ENCODE measurements around the gene CLASP1. TPM values are rescaled to one million over a fixed set of nuclear protein-coding genes. Genes with fewer than 3 reads are reported as not detected.

The CLASP1 gene
- total RNA-seq, 1 experiment from 2014 or later: 49.2 TPM

DNA sequence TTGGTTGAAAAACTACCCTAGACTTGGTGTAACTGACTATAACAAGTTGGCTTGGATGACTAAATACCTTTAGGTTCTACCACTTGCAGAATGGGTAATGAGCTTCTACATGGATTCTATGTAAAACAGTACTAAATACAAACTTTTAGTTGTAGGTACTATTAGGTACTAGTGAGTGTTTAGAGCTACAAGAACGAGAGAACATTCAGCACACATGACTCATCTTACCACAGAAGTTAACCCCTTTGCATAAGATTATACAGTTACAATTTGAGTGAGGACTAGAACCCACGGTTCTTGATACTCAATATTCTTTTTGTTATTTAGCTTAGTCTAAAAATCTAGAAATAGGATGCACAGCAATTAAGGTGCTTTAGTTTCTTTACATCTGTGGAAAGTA, 262.6 kb downstream of the CLASP1 start:
- Histone ChIP-seq H3K36me3 (ENCODE audit: control insufficient read depth, insufficient read depth, low read length) (peaks cover 16% of the 10 kb centered on the region), H3K27ac (ENCODE audit: low read length) (no peak overlapping the region), H3K9me3 (ENCODE audit: control insufficient read depth, insufficient read depth, low read depth, low read length) (no peaks in the 10 kb centered on the region), H3K4me1 (ENCODE audit: control insufficient read depth, insufficient read depth, low read length) (no peaks in the 10 kb centered on the region), H3K27me3 (ENCODE audit: control insufficient read depth, insufficient read depth, low read length) (no peaks in the 10 kb centered on the region), H3K4me3 (ENCODE audit: low read depth in 2 of 2, low read length in 2 of 2) (no peak overlapping the region)
- intact Hi-C loops (cut with micrococcal nuclease; ENCODE audit: unreplicated experiment): no loop called here
- ChIA-PET CTCF (interaction anchor here (0.6 kb wide), 1 partner anchor 16 kb away, joined by 3 read pairs; no protein-coding TSS in a partner anchor), POLR2A (interaction anchor here (0.5 kb wide), 1 partner anchor 598 kb away, joined by 5 read pairs; no protein-coding TSS in a partner anchor)
- TF ChIP-seq, protein P1, sequence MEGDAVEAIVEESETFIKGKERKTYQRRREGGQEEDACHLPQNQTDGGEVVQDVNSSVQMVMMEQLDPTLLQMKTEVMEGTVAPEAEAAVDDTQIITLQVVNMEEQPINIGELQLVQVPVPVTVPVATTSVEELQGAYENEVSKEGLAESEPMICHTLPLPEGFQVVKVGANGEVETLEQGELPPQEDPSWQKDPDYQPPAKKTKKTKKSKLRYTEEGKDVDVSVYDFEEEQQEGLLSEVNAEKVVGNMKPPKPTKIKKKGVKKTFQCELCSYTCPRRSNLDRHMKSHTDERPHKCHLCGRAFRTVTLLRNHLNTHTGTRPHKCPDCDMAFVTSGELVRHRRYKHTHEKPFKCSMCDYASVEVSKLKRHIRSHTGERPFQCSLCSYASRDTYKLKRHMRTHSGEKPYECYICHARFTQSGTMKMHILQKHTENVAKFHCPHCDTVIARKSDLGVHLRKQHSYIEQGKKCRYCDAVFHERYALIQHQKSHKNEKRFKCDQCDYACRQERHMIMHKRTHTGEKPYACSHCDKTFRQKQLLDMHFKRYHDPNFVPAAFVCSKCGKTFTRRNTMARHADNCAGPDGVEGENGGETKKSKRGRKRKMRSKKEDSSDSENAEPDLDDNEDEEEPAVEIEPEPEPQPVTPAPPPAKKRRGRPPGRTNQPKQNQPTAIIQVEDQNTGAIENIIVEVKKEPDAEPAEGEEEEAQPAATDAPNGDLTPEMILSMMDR (IDR thresholded peaks at IDR 0.05): no peak
- no peak for TF ChIP-seq TCF7L2 (IDR thresholded peaks at IDR 0.05; ENCODE audit: low read depth, low read length)
- TF ChIP-seq, protein P2, sequence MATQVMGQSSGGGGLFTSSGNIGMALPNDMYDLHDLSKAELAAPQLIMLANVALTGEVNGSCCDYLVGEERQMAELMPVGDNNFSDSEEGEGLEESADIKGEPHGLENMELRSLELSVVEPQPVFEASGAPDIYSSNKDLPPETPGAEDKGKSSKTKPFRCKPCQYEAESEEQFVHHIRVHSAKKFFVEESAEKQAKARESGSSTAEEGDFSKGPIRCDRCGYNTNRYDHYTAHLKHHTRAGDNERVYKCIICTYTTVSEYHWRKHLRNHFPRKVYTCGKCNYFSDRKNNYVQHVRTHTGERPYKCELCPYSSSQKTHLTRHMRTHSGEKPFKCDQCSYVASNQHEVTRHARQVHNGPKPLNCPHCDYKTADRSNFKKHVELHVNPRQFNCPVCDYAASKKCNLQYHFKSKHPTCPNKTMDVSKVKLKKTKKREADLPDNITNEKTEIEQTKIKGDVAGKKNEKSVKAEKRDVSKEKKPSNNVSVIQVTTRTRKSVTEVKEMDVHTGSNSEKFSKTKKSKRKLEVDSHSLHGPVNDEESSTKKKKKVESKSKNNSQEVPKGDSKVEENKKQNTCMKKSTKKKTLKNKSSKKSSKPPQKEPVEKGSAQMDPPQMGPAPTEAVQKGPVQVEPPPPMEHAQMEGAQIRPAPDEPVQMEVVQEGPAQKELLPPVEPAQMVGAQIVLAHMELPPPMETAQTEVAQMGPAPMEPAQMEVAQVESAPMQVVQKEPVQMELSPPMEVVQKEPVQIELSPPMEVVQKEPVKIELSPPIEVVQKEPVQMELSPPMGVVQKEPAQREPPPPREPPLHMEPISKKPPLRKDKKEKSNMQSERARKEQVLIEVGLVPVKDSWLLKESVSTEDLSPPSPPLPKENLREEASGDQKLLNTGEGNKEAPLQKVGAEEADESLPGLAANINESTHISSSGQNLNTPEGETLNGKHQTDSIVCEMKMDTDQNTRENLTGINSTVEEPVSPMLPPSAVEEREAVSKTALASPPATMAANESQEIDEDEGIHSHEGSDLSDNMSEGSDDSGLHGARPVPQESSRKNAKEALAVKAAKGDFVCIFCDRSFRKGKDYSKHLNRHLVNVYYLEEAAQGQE (IDR thresholded peaks at IDR 0.05; ENCODE audit: insufficient read depth in 1 of 2, low read depth in 2 of 2, low read length in 1 of 2): no peak
- TF ChIP-seq POLR2AphosphoS5 (IDR thresholded peaks at IDR 0.05; ENCODE audit: low read depth, low read length): no peak
- TF ChIP-seq SIN3A (IDR thresholded peaks at IDR 0.05; ENCODE audit: borderline replicate concordance, insufficient read depth, low read depth, low read length): no peak
- DNase-seq (ENCODE audit: low read depth, low spot score) (no peak), ATAC-seq (no peak)
- no TSS peak for BruUV-seq (replicated peaks)
- in situ Hi-C loops (cut with HindIII; ENCODE audit: low pct_unique_long_range_greater_than_20kb, low sequenced_read_pairs): no loop called here

DNA sequence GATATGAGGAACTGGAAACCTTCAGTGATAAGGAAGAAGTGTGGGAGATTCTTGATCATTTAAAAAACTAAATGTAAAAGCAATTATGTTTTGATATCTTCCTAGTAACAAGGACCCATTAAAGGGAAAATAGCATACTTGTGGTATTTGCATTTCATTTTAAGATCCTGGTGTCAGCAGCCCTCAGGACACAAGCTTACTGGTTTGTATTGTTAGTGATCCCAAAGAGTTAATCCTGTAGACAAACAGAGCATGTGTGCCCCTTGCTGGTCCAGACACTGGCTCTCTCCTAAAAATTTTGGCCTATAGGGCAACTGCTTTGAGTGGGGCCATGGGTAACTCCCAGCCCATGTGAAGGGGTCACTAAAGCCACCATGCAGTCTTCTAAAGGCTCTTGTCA, 263.2 kb downstream of the CLASP1 start:
- ATAC-seq (0 out of 2 replicates have a peak, but pooled peaks have one; percentile 58), DNase-seq (ENCODE audit: low read depth, low spot score) (no peak)
- in situ Hi-C loops (cut with HindIII; ENCODE audit: low pct_unique_long_range_greater_than_20kb, low sequenced_read_pairs): no loop called here
- intact Hi-C loops (cut with micrococcal nuclease; ENCODE audit: unreplicated experiment): no loop called here
- Histone ChIP-seq H3K4me3 (ENCODE audit: low read depth in 2 of 2, low read length in 2 of 2) (no peak overlapping the region), H3K27me3 (ENCODE audit: control insufficient read depth, insufficient read depth, low read length) (no peaks in the 10 kb centered on the region), H3K27ac (ENCODE audit: low read length) (no peak overlapping the region), H3K4me1 (ENCODE audit: control insufficient read depth, insufficient read depth, low read length) (no peaks in the 10 kb centered on the region), H3K36me3 (ENCODE audit: control insufficient read depth, insufficient read depth, low read length) (peaks cover 16% of the 10 kb centered on the region), H3K9me3 (ENCODE audit: control insufficient read depth, insufficient read depth, low read depth, low read length) (no peaks in the 10 kb centered on the region)
- TF ChIP-seq TCF7L2 (IDR thresholded peaks at IDR 0.05; ENCODE audit: low read depth, low read length) (no peak), POLR2AphosphoS5 (IDR thresholded peaks at IDR 0.05; ENCODE audit: low read depth, low read length) (no peak), SIN3A (IDR thresholded peaks at IDR 0.05; ENCODE audit: borderline replicate concordance, insufficient read depth, low read depth, low read length) (no peak)
- TF ChIP-seq, protein P1 (IDR thresholded peaks at IDR 0.05): no peak
- TF ChIP-seq, protein P2 (IDR thresholded peaks at IDR 0.05; ENCODE audit: insufficient read depth in 1 of 2, low read depth in 2 of 2, low read length in 1 of 2): no peak
- ChIA-PET POLR2A (no interaction called here), CTCF (interaction anchor here (0.5 to 0.6 kb wide), 2 partner anchors 16 to 333 kb away, joined by 3 to 4 read pairs; no protein-coding TSS in a partner anchor)
- no TSS peak for BruUV-seq (replicated peaks)
